Fibroblast of lung (primary cell): ENCODE measurements around the gene TAS2R41. TPM values are rescaled to one million over a fixed set of nuclear protein-coding genes. Genes with fewer than 3 reads are reported as not detected.
A peak's percentile ranks its signal among the peaks of the same experiment; 100 is the strongest.
"Not testable (repeated sequence)": the region's sequence is repeated elsewhere in the genome, so short reads cannot be mapped to it uniquely, and the experiment has no call there.

Experiments
- DNase-seq, 2 donors: peaks; one replicate each; pipeline versions ENCODE4 v3.0.0 to v3.0.0-alpha.2; 2010; ENCODE audit warnings: low read depth in 2 of 2
- H2AFZ ChIP-seq: 2 replicates; pipeline ENCODE4 v1.5.1; 2012; ENCODE audit warnings: low read length, control low read depth, inconsistent platforms
- H3K27ac ChIP-seq: 2 replicates; pipeline ENCODE4 v1.5.1; 2011; ENCODE audit warnings: low read length, control low read depth; ENCODE audit not compliant: insufficient read depth
- H3K27me3 ChIP-seq: 2 replicates; pipeline ENCODE4 v1.5.1; 2011; ENCODE audit warnings: mild to moderate bottlenecking, low read length; ENCODE audit not compliant: control insufficient read depth, insufficient read depth
- H3K36me3 ChIP-seq: 2 replicates; pipeline ENCODE4 v1.5.1; 2011; ENCODE audit warnings: low read length; ENCODE audit not compliant: control insufficient read depth, insufficient read depth
- H3K4me1 ChIP-seq: 2 replicates; pipeline ENCODE4 v1.5.1; 2011; ENCODE audit warnings: low read length; ENCODE audit not compliant: control insufficient read depth, insufficient read depth; ENCODE audit errors: extremely low read depth
- H3K4me2 ChIP-seq: 2 replicates; pipeline ENCODE4 v1.5.1; 2011; ENCODE audit warnings: low read length, control low read depth; ENCODE audit not compliant: insufficient read depth; ENCODE audit errors: extremely low read depth
- H3K4me3 ChIP-seq, 4 experiments: fragments of 200-600 bp in 1 of 4; sonication (generic) in 1 of 4; replicated peaks in 1 of 4; 2 replicates each; pipeline ENCODE4 v1.5.1; 2011 to 2016; ENCODE audit warnings: low read length in 4 of 4, low read depth in 3 of 4, mild to moderate bottlenecking in 3 of 4, control low read depth in 2 of 4, inconsistent platforms in 1 of 4, mixed read lengths in 1 of 4; ENCODE audit not compliant: insufficient read depth in 1 of 4; ENCODE audit errors: control extremely low read depth in 1 of 4
- H3K79me2 ChIP-seq: 2 replicates; pipeline ENCODE4 v1.5.1; 2012; ENCODE audit warnings: mild to moderate bottlenecking, low read length, inconsistent platforms; ENCODE audit not compliant: control insufficient read depth, insufficient read depth
- H3K9ac ChIP-seq: 2 replicates; pipeline ENCODE4 v1.5.1; 2011; ENCODE audit warnings: mild to moderate bottlenecking, low read length, control low read depth; ENCODE audit not compliant: insufficient read depth
- H3K9me3 ChIP-seq: 2 replicates; pipeline ENCODE4 v1.5.1; 2012; ENCODE audit warnings: low read depth, low read length; ENCODE audit not compliant: control insufficient read depth, insufficient read depth
- H4K20me1 ChIP-seq: 2 replicates; pipeline ENCODE4 v1.5.1; 2011; ENCODE audit warnings: low read length; ENCODE audit not compliant: control insufficient read depth, insufficient read depth; ENCODE audit errors: extremely low read depth
- CTCF ChIP-seq, 2 donors: IDR thresholded peaks in 1 of 2; conservative IDR thresholded peaks in 1 of 2; 1 replicate in 1 of 2; 2 replicates in 1 of 2; pipeline ENCODE4 v1.5.1; 2011 to 2012; ENCODE audit warnings: low read length in 2 of 2, control low read depth in 1 of 2, inconsistent platforms in 1 of 2, low read depth in 1 of 2, mild to moderate bottlenecking in 1 of 2
- EZH2 ChIP-seq: IDR thresholded peaks from 2 replicates; pipeline ENCODE4 v1.5.1; 2012; ENCODE audit warnings: low read length, control low read depth, mild to moderate bottlenecking; ENCODE audit errors: missing control alignments
- polyA plus RNA-seq, 2 donors: library from polyadenylated mRNA; depleted of rRNA in 1 of 2; stranded (reverse) in 1 of 2; unstranded in 1 of 2; fragments of >200 nt; gene quantifications; 2 replicates each; pipeline ENCODE4 v1.2.1, GENCODE V29; 2011 to 2012; ENCODE audit warnings: missing spikeins in 1 of 2
- total RNA-seq: library from RNA; depleted of rRNA; stranded (reverse); fragments of >200 nt; gene quantifications from 2 replicates; pipeline ENCODE4 v1.2.1, GENCODE V29; 2014

Gene TAS2R41
- total and polyA plus RNA-seq, 2 donors (not counting 1 experiment from before 2014, with no cell fraction given), result not detected

- Histone ChIP-seq H3K4me2 (no peak overlapping the region), H3K79me2 (no peaks in the 10 kb centered on the region), H4K20me1 (no peaks in the 10 kb centered on the region), H3K27ac (no peak overlapping the region), H3K4me1 (peaks cover 2% of the 10 kb centered on the region), H3K9ac (no peak overlapping the region), H3K36me3 (no peaks in the 10 kb centered on the region), H3K27me3 (no peaks in the 10 kb centered on the region), H2AFZ (no peak overlapping the region), H3K9me3 (no peaks in the 10 kb centered on the region), H3K4me3 (no peak overlapping the region)
- DNase-seq, result no peak
- TF ChIP-seq EZH2 (no peak), CTCF (conservative IDR thresholded peaks at IDR 0.05 in 1 of 2, IDR thresholded peaks at IDR 0.05 in 1 of 2; ENCODE audit: low read depth in 1 of 2, low read length in 2 of 2) (no peak)
Measured at GRCh38 chr7:143518941-143519340, 41.3 kb downstream of the TAS2R41 start.

- H3K79me2 ChIP-seq, result no peaks in the 10 kb centered on the region
- H3K4me3 ChIP-seq, result no peak overlapping the region
- no peaks in the 10 kb centered on the region for H3K27me3 ChIP-seq
- H3K9me3 ChIP-seq, result no peaks in the 10 kb centered on the region
- no peak overlapping the region for H3K9ac ChIP-seq
- no peak overlapping the region for H3K4me2 ChIP-seq
- peak; percentile 11 to 79 for DNase-seq
- H4K20me1 ChIP-seq, result no peaks in the 10 kb centered on the region
- H3K4me1 ChIP-seq, result peaks cover 2% of the 10 kb centered on the region
- TF ChIP-seq CTCF (conservative IDR thresholded peaks at IDR 0.05 in 1 of 2, IDR thresholded peaks at IDR 0.05 in 1 of 2; ENCODE audit: low read depth in 1 of 2, low read length in 2 of 2), result no peak
- TF ChIP-seq EZH2, result no peak
- H2AFZ ChIP-seq, result no peak overlapping the region
- H3K27ac ChIP-seq, result no peak overlapping the region
- no peaks in the 10 kb centered on the region for H3K36me3 ChIP-seq
Measured at GRCh38 chr7:143519411-143520131, 41.9 kb downstream of the TAS2R41 start.

- not testable (repeated sequence) for H3K9me3 ChIP-seq, H3K36me3 ChIP-seq, H3K4me1 ChIP-seq, H4K20me1 ChIP-seq, H2AFZ ChIP-seq, H3K4me3 ChIP-seq, H3K27me3 ChIP-seq, H3K4me2 ChIP-seq, DNase-seq, H3K27ac ChIP-seq, H3K79me2 ChIP-seq, H3K9ac ChIP-seq
Measured at GRCh38 chr7:143522309-143522916, 44.7 kb downstream of the TAS2R41 start.

Other genes starting within 250 kb of the TAS2R41 start
- gene GSTK1, start 214.4 kb upstream of the TAS2R41 start, total RNA-seq, result 88.6 and 110 TPM in 2 replicates
- 131 and 132 TPM in 2 replicates for gene GSTK1, start 214.4 kb upstream of the TAS2R41 start, polyA plus RNA-seq
- under 0.01 TPM in 1 of 2 replicates, not detected in the other for gene TMEM139, start 192.9 kb upstream of the TAS2R41 start, total RNA-seq
- gene TMEM139, start 192.9 kb upstream of the TAS2R41 start, polyA plus RNA-seq, result not detected in 2 replicates
- gene CASP2, start 189.5 kb upstream of the TAS2R41 start, total RNA-seq, result 8.5 and 9.4 TPM in 2 replicates
- 22.6 and 33.6 TPM in 2 replicates for gene CASP2, start 189.5 kb upstream of the TAS2R41 start, polyA plus RNA-seq
- under 0.01 TPM in 2 replicates for gene CLCN1, start 161.8 kb upstream of the TAS2R41 start, total RNA-seq
- gene CLCN1, start 161.8 kb upstream of the TAS2R41 start, polyA plus RNA-seq, result not detected in 2 replicates
- 3.8 and 4.4 TPM in 2 replicates for gene FAM131B, start 115.2 kb upstream of the TAS2R41 start, total RNA-seq
- gene FAM131B, start 115.2 kb upstream of the TAS2R41 start, polyA plus RNA-seq, result 2.0 and 4.8 TPM in 2 replicates
- 16.9 and 33.5 TPM in 2 replicates for gene ZYX, start 96.5 kb upstream of the TAS2R41 start, total RNA-seq
- 85.6 and 131 TPM in 2 replicates for gene ZYX, start 96.5 kb upstream of the TAS2R41 start, polyA plus RNA-seq
- gene EPHA1, start 69.0 kb upstream of the TAS2R41 start, total RNA-seq, result under 0.01 and 0.26 TPM in 2 replicates
- gene EPHA1, start 69.0 kb upstream of the TAS2R41 start, polyA plus RNA-seq, result 0.05 and 0.09 TPM in 2 replicates
- not detected in 2 replicates for gene TAS2R60, start 34.4 kb upstream of the TAS2R41 start, total RNA-seq
- not detected in 2 replicates for gene TAS2R60, start 34.4 kb upstream of the TAS2R41 start, polyA plus RNA-seq
- 0.17 and 0.26 TPM in 2 replicates for gene CTAGE15, start 93.9 kb downstream of the TAS2R41 start, total RNA-seq
- 0.07 TPM in 1 of 2 replicates, not detected in the other for gene CTAGE15, start 93.9 kb downstream of the TAS2R41 start, polyA plus RNA-seq
- 1.3 and 1.5 TPM in 2 replicates for gene TCAF2, start 143.1 kb downstream of the TAS2R41 start, total RNA-seq
- 1.9 and 3.1 TPM in 2 replicates for gene TCAF2, start 143.1 kb downstream of the TAS2R41 start, polyA plus RNA-seq